GM10847 (cell line): ENCODE measurements around the gene ARHGAP32.

Experiments
- POLR2A ChIP-seq: IDR thresholded peaks from 2 replicates; pipeline ENCODE4 v1.6.1; 2011; ENCODE audit not compliant: insufficient read length; ENCODE audit errors: extremely low read depth

ARHGAP32 gene

GRCh38 chr11:129192150-129192549 lies at the start of gene ARHGAP32:
Gene ARHGAP32, minus strand, starts transcription at chr11:129192325. Its CDS starts 127 bp downstream, at chr11:129192198.
- no peak for TF ChIP-seq POLR2A

GRCh38 chr11:129239207-129239606 lies 47.1 kb upstream of the ARHGAP32 start:
- no peak for TF ChIP-seq POLR2A

GRCh38 chr11:129237880-129238638 lies 45.9 kb upstream of the ARHGAP32 start:
- no peak for TF ChIP-seq POLR2A

- no peak for TF ChIP-seq POLR2A
Observed at GRCh38 chr11:129237456-129237855, 45.3 kb upstream of the ARHGAP32 start.

GRCh38 chr11:129236850-129237249 lies 44.7 kb upstream of the ARHGAP32 start:
- TF ChIP-seq POLR2A, result no peak

- TF ChIP-seq POLR2A, result no peak
Observed at GRCh38 chr11:129234978-129235377, 42.9 kb upstream of the ARHGAP32 start.

- TF ChIP-seq POLR2A, result no peak
Observed at GRCh38 chr11:129230006-129230405, 37.9 kb upstream of the ARHGAP32 start.

- TF ChIP-seq POLR2A, result no peak
Observed at GRCh38 chr11:129226207-129226798, 34.2 kb upstream of the ARHGAP32 start.

GRCh38 chr11:129225190-129225589 lies 33.1 kb upstream of the ARHGAP32 start:
- no peak for TF ChIP-seq POLR2A

GRCh38 chr11:129224538-129224937 lies 32.4 kb upstream of the ARHGAP32 start:
- TF ChIP-seq POLR2A, result no peak

- no peak for TF ChIP-seq POLR2A
Observed at GRCh38 chr11:129223701-129224149, 31.6 kb upstream of the ARHGAP32 start.

- no peak for TF ChIP-seq POLR2A
Observed at GRCh38 chr11:129223260-129223659, 31.1 kb upstream of the ARHGAP32 start.

GRCh38 chr11:129222158-129222557 lies 30.0 kb upstream of the ARHGAP32 start:
- no peak for TF ChIP-seq POLR2A

- no peak for TF ChIP-seq POLR2A
Observed at GRCh38 chr11:129215506-129216245, 23.6 kb upstream of the ARHGAP32 start.

- no peak for TF ChIP-seq POLR2A
Observed at GRCh38 chr11:129214710-129215295, 22.7 kb upstream of the ARHGAP32 start.
